A673 (cell line): ENCODE measurements around the gene PLEKHG3.

Source experiments
- EZH2 ChIP-seq: fragments of 200-600 bp; sonication (generic); IDR thresholded peaks from 2 replicates; pipeline ENCODE4 v1.6.1; 2017; ENCODE audit warnings: borderline replicate concordance, low read depth, mild to moderate bottlenecking, mixed read lengths, antibody characterized with exemption, low read length; ENCODE audit not compliant: poor library complexity, severe bottlenecking
- TF ChIP-seq, protein P1 (sequence below): fragments of 300-800, 200-600 bp; sonication (generic); conservative IDR thresholded peaks from 2 replicates; pipeline ENCODE4 v1.5.1; 2017; ENCODE audit warnings: low read depth, mild to moderate bottlenecking, antibody characterized with exemption, low read length, moderate library complexity, mixed read lengths

DNA sequence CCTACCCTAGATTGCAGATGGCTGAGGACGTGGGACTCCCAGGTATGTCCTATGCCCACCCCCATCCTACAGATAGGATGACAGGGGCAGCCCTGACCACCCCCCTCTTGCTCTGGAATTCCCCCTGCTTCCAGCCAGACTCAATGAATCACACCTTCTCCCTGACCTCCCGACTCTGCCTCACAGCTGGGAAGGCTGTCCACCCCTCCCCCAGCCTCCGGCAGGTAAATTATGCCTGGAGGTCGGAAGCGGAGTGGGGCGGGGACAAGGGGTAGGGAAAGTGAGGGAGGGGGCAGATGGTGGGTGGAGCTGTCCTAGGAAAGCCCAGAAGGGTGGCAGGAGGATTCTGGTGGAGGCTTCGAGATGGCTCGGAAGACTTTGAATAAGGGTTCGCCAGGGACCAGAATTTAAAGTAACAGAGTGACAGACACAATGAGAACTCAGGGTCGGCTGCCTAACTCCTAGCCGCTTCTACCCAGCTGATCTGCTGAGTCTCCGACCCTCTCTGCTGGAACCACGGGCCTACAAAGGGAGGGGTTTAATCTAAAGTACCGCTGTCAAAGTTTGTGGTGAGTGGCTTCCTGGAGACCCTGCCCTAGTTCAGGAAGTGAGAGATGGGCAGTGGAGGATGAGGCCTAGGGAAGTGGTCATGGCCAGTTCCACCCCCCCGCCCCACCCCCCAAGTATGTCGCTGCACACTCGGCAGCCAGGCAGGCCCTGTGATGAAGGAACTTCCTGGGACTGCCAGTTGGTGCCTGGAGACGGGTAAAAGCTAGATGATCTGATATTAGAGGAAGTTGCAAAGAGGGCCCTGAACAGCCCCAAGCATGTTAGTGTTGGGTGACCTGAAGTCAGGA lies 4.2 kb downstream of the PLEKHG3 start:
- TF ChIP-seq, protein P1, sequence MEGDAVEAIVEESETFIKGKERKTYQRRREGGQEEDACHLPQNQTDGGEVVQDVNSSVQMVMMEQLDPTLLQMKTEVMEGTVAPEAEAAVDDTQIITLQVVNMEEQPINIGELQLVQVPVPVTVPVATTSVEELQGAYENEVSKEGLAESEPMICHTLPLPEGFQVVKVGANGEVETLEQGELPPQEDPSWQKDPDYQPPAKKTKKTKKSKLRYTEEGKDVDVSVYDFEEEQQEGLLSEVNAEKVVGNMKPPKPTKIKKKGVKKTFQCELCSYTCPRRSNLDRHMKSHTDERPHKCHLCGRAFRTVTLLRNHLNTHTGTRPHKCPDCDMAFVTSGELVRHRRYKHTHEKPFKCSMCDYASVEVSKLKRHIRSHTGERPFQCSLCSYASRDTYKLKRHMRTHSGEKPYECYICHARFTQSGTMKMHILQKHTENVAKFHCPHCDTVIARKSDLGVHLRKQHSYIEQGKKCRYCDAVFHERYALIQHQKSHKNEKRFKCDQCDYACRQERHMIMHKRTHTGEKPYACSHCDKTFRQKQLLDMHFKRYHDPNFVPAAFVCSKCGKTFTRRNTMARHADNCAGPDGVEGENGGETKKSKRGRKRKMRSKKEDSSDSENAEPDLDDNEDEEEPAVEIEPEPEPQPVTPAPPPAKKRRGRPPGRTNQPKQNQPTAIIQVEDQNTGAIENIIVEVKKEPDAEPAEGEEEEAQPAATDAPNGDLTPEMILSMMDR = no peak
- TF ChIP-seq EZH2 = no peak
